SK-N-SH (cell line): Measurements from ENCODE around the gene FAT2.

ENCODE experiments used
- CTCF ChIP-seq: fragments of 200-600 bp; sonication (generic); IDR thresholded peaks from 2 replicates; pipeline ENCODE4 v1.6.1; 2017; ENCODE audit warnings: antibody characterized with exemption, mild to moderate bottlenecking, moderate library complexity
- FOXM1 ChIP-seq: IDR thresholded peaks from 2 replicates; pipeline ENCODE4 v1.4.0; 2012; ENCODE audit warnings: low read depth, mild to moderate bottlenecking
- NRF1 ChIP-seq: IDR thresholded peaks from 2 replicates; pipeline ENCODE4 v1.6.1; 2012; ENCODE audit warnings: low read depth, mild to moderate bottlenecking, low read length
- POLR2AphosphoS5 ChIP-seq: IDR thresholded peaks from 2 replicates; pipeline ENCODE4 v1.6.1; 2012; ENCODE audit warnings: low read depth, low read length
- RCOR1 ChIP-seq: fragments of 150-350 bp; IDR thresholded peaks from 2 replicates; pipeline ENCODE4 v1.6.1; 2017; ENCODE audit warnings: antibody characterized with exemption, low read length
- TCF12 ChIP-seq: IDR thresholded peaks from 2 replicates; pipeline ENCODE4 v1.4.0; 2012
- ZBTB33 ChIP-seq: IDR thresholded peaks from 2 replicates; pipeline ENCODE4 v1.4.0; 2012; ENCODE audit warnings: low read depth, borderline replicate concordance

GRCh38 chr5:151617841-151618710 is 26.9 kb upstream of the FAT2 start:
- TF ChIP-seq CTCF (no peak), RCOR1 (no peak), ZBTB33 (no peak), TCF12 (no peak), NRF1 (no peak), POLR2AphosphoS5 (no peak), FOXM1 (no peak)
